Right ventricle myocardium inferior (tissue), 1 donor: ENCODE data around the gene SFTPB. TPM values are rescaled to one million over a fixed set of nuclear protein-coding genes. Genes with fewer than 3 reads are reported as not detected.

Source experiments
- ATAC-seq: fragments of 200-7000 bp; cut with Tn5 transposase; one replicate; pipeline ENCODE4 v1.9.1; 2020; ENCODE audit warnings: mild to moderate bottlenecking, moderate library complexity
- DNase-seq: peaks from one replicate; pipeline ENCODE4 v3.0.0; 2021; ENCODE audit errors: missing footprints
- intact Hi-C: fragments of 100-400 bp; cut with DNase I; formaldehyde crosslinking; loops from one replicate; pipeline ENCODE4 v1.11.0; 2022
- total RNA-seq: library from RNA; stranded (reverse); fragmentation: NEBNext Ultra II Directional; extraction: Animal tissue kit (Norgen Biotek cat#: 25700); gene quantifications from one replicate; pipeline ENCODE4 v1.2.1, GENCODE V29; 2021
- donor health status: DM: no; HTN: yes; CAD: no; lungs with severe emphysema.

SFTPB gene
- total RNA-seq, 1 donor from 2014 or later = 0.19 TPM

GRCh38 chr2:85704800-85705679, 37.0 kb upstream of the SFTPB start:
- ATAC-seq (no peak), DNase-seq (no peak)
- intact Hi-C loops = loop anchor here (5.0 kb wide), 2 partner anchors 43 to 68 kb away; no protein-coding TSS in a partner anchor

GRCh38 chr2:85704038-85704437, 36.0 kb upstream of the SFTPB start:
- intact Hi-C loops = no loop called here
- ATAC-seq (no peak), DNase-seq (no peak)

GRCh38 chr2:85703329-85703728, 35.3 kb upstream of the SFTPB start:
- no peak for ATAC-seq
- no peak for DNase-seq
- intact Hi-C loops = no loop called here

- intact Hi-C loops = no loop called here
- DNase-seq = no peak
- no peak for ATAC-seq
Measured at GRCh38 chr2:85702800-85703199, 34.8 kb upstream of the SFTPB start.

GRCh38 chr2:85702172-85702571, 34.2 kb upstream of the SFTPB start:
- no peak for ATAC-seq
- intact Hi-C loops = no loop called here
- DNase-seq = no peak

GRCh38 chr2:85699325-85699724, 31.3 kb upstream of the SFTPB start:
- ATAC-seq (no peak), DNase-seq (no peak)
- intact Hi-C loops = no loop called here

GRCh38 chr2:85698880-85699254, 30.9 kb upstream of the SFTPB start:
- ATAC-seq (no peak), DNase-seq (no peak)
- intact Hi-C loops = no loop called here

GRCh38 chr2:85698184-85698879, 30.3 kb upstream of the SFTPB start:
- intact Hi-C loops = no loop called here
- no peak for DNase-seq
- ATAC-seq = no peak

- intact Hi-C loops = no loop called here
- ATAC-seq (no peak), DNase-seq (no peak)
Measured at GRCh38 chr2:85697716-85698115, 29.7 kb upstream of the SFTPB start.

- no peak for ATAC-seq
- intact Hi-C loops = no loop called here
- DNase-seq = no peak
Measured at GRCh38 chr2:85697096-85697495, 29.1 kb upstream of the SFTPB start.

- ATAC-seq = no peak
- intact Hi-C loops = no loop called here
- DNase-seq = no peak
Measured at GRCh38 chr2:85695691-85696668, 28.0 kb upstream of the SFTPB start.

- intact Hi-C loops = no loop called here
- ATAC-seq (no peak), DNase-seq (no peak)
Measured at GRCh38 chr2:85695121-85695520, 27.1 kb upstream of the SFTPB start.

- ATAC-seq (no peak), DNase-seq (no peak)
- intact Hi-C loops = no loop called here
Measured at GRCh38 chr2:85694052-85695025, 26.3 kb upstream of the SFTPB start, which contains the start of gene GNLY. Gene GNLY (plus strand): TSS chr2:85694358. CDS start chr2:85694419, 61 bp downstream.

- no peak for ATAC-seq
Measured at GRCh38 chr2:85692039-85692645, 24.1 kb upstream of the SFTPB start.

GRCh38 chr2:85690932-85691331, 22.9 kb upstream of the SFTPB start:
- no peak for ATAC-seq
- DNase-seq = no peak
- intact Hi-C loops = no loop called here

More at GRCh38 chr2:85692039-85692645, 24.1 kb upstream of the SFTPB start:
- intact Hi-C loops = no loop called here
- no peak for DNase-seq

- DNase-seq = no peak
- ATAC-seq = peak; percentile 16
- intact Hi-C loops = no loop called here
Measured at GRCh38 chr2:85684806-85685205, 16.8 kb upstream of the SFTPB start.

- ATAC-seq (no peak), DNase-seq (no peak)
- intact Hi-C loops = no loop called here
Measured at GRCh38 chr2:85684380-85684779, 16.4 kb upstream of the SFTPB start.
